Sigmoid colon (tissue), 7 donors: ENCODE results near the gene GLIPR1. TPM values are rescaled to one million over a fixed set of nuclear protein-coding genes. Genes with fewer than 3 reads are reported as not detected.

Experiments
- DNase-seq: peaks from one replicate; pipeline ENCODE4 v3.0.0-alpha.2; 2019
- H3K27ac ChIP-seq, 4 donors: fragments of 200-600 bp; sonication (generic); one replicate each; pipeline ENCODE4 v1.5.1; 2016 to 2019; ENCODE audit warnings: mild to moderate bottlenecking in 1 of 4
- H3K27me3 ChIP-seq, 3 donors: fragments of 200-600 bp; sonication (generic); one replicate each; pipeline ENCODE4 v1.5.1; 2019; ENCODE audit warnings: mild to moderate bottlenecking in 1 of 3
- H3K36me3 ChIP-seq, 4 donors: fragments of 200-600 bp; sonication (generic); one replicate each; pipeline ENCODE4 v1.5.1; 2016 to 2019
- H3K4me1 ChIP-seq, 4 donors: fragments of 200-600 bp; sonication (generic); one replicate each; pipeline ENCODE4 v1.5.1; 2017 to 2019
- H3K4me3 ChIP-seq, 4 donors: fragments of 200-600 bp; sonication (generic); one replicate each; pipeline ENCODE4 v1.5.1; 2017 to 2019; ENCODE audit warnings: mild to moderate bottlenecking in 2 of 4, moderate library complexity in 1 of 4
- H3K9me3 ChIP-seq, 4 donors: fragments of 200-600 bp in 3 of 4; sonication (generic) in 3 of 4; one replicate each; pipeline versions ENCODE4 v1.5.1 to v1.6.1; 2013 to 2019
- CTCF ChIP-seq, 4 experiments: fragments of 450-650 bp in 3 of 4; fragments of 200-600 bp in 1 of 4; IDR thresholded peaks; one replicate each; pipeline ENCODE4 v1.5.1; 2016 to 2019; ENCODE audit warnings: antibody characterized with exemption in 4 of 4, mild to moderate bottlenecking in 3 of 4, moderate library complexity in 2 of 4
- EP300 ChIP-seq, 4 donors: sonication (generic); formaldehyde crosslinking; IDR thresholded peaks; one replicate each; pipeline ENCODE4 v1.6.1; 2017; ENCODE audit warnings: antibody characterized with exemption in 4 of 4
- POLR2A ChIP-seq, 2 donors: fragments of 450-650 bp; IDR thresholded peaks; one replicate each; pipeline ENCODE4 v1.6.1; 2016; ENCODE audit warnings: antibody characterized with exemption in 2 of 2, mild to moderate bottlenecking in 2 of 2, moderate library complexity in 2 of 2
- POLR2AphosphoS5 ChIP-seq, 4 donors: sonication (generic); formaldehyde crosslinking; IDR thresholded peaks; one replicate each; pipeline ENCODE4 v1.6.1; 2017; ENCODE audit warnings: antibody characterized with exemption in 4 of 4
- WGBS, 2 donors: extraction: QIAGEN DNeasy Blood & Tissue Kit; methylation state at CpG; one replicate each; pipeline ENCODE4 v1.1.7; 2013; 5-methylcytosine and 5-hydroxymethylcytosine counted together
- intact Hi-C: fragments of 100-400 bp; cut with DNase I; formaldehyde crosslinking; loops from one replicate; pipeline ENCODE4 v1.15.1; 2023
- polyA plus RNA-seq, 3 donors: library from polyadenylated mRNA; stranded (reverse); fragments of 200-250 nt; gene quantifications; one replicate each; pipeline ENCODE4 v1.2.3, GENCODE V29; 2013
- total RNA-seq, 4 donors: library from RNA; depleted of rRNA; stranded (reverse); fragments of >200 nt; gene quantifications; one replicate each; pipeline ENCODE4 v1.1.0, GENCODE V29; 2016
- donor health status: healthy with polysubstance abuse.
- donor health status: Bipolar disorder and iron deficiency.
- donor health status: healthy.

Gene GLIPR1
- total and polyA plus RNA-seq, 7 donors = 4.8 to 20.9 (median 14.6) TPM

- H3K36me3 ChIP-seq = peaks cover 7 to 90% (median 15%) of the 10 kb centered on the region in 4 donors
Measured at GRCh38 chr12:75503459-75503858, 22.9 kb downstream of the GLIPR1 start.

GRCh38 chr12:75503866-75504265, 23.3 kb downstream of the GLIPR1 start:
- Histone ChIP-seq H3K27me3 (no peaks in the 10 kb centered on the region), H3K4me3 (no peak overlapping the region), H3K36me3 (peaks cover 7 to 86% (median 14%) of the 10 kb centered on the region in 4 donors), H3K4me1 (peaks cover 0 to under 1% (median 0%) of the 10 kb centered on the region in 4 donors), H3K27ac (no peak overlapping the region), H3K9me3 (no peaks in the 10 kb centered on the region)
- intact Hi-C loops = no loop called here
- 78 to 90% methylated on average over 3 of the region's 3 CpGs for WGBS, 2 donors
- TF ChIP-seq EP300 (IDR thresholded peaks at IDR 0.05) (no peak), POLR2A (IDR thresholded peaks at IDR 0.05) (no peak), POLR2AphosphoS5 (IDR thresholded peaks at IDR 0.05) (no peak), CTCF (IDR thresholded peaks at IDR 0.05) (no peak)
- no peak for DNase-seq

More at GRCh38 chr12:75503459-75503858, 22.9 kb downstream of the GLIPR1 start:
- no peak for DNase-seq
- Histone ChIP-seq H3K27me3 (no peaks in the 10 kb centered on the region), H3K4me1 (no peaks in the 10 kb centered on the region), H3K4me3 (no peak overlapping the region), H3K27ac (no peak overlapping the region), H3K9me3 (no peaks in the 10 kb centered on the region)
- TF ChIP-seq POLR2AphosphoS5 (IDR thresholded peaks at IDR 0.05) (no peak), EP300 (IDR thresholded peaks at IDR 0.05) (no peak), POLR2A (IDR thresholded peaks at IDR 0.05) (no peak)
- 75 to 78% methylated on average over 3 of the region's 3 CpGs for WGBS, 2 donors
- intact Hi-C loops = no loop called here

GRCh38 chr12:75505706-75506312, 25.3 kb downstream of the GLIPR1 start:
- Histone ChIP-seq H3K27me3 (no peaks in the 10 kb centered on the region), H3K27ac (no peak overlapping the region), H3K4me1 (peaks cover 0 to 20% (median 13%) of the 10 kb centered on the region in 4 donors), H3K4me3 (no peak overlapping the region), H3K9me3 (no peaks in the 10 kb centered on the region), H3K36me3 (peaks cover 7 to 66% (median 11%) of the 10 kb centered on the region in 4 donors)
- 68 to 78% methylated on average over 2 of the region's 2 CpGs for WGBS, 2 donors
- TF ChIP-seq CTCF (IDR thresholded peaks at IDR 0.05) (peak in 1 of 4 experiments; percentile 52), POLR2AphosphoS5 (IDR thresholded peaks at IDR 0.05) (no peak)
- intact Hi-C loops = no loop called here
- DNase-seq = no peak

GRCh38 chr12:75507086-75507485, 26.5 kb downstream of the GLIPR1 start:
- intact Hi-C loops = no loop called here
- no peak overlapping the region for H3K27ac ChIP-seq
- no peak for TF ChIP-seq POLR2AphosphoS5 (IDR thresholded peaks at IDR 0.05)
- no peak for TF ChIP-seq EP300 (IDR thresholded peaks at IDR 0.05)
- TF ChIP-seq CTCF (IDR thresholded peaks at IDR 0.05) = no peak
- TF ChIP-seq POLR2A (IDR thresholded peaks at IDR 0.05) = no peak

GRCh38 chr12:75508159-75508558, 27.6 kb downstream of the GLIPR1 start:
- DNase-seq = no peak
- intact Hi-C loops = no loop called here
- Histone ChIP-seq H3K9me3 (no peaks in the 10 kb centered on the region), H3K36me3 (peaks cover 0 to 43% (median 2%) of the 10 kb centered on the region in 4 donors), H3K4me1 (peaks cover 0 to 21% (median 17%) of the 10 kb centered on the region in 4 donors), H3K27ac (no peak overlapping the region), H3K27me3 (no peaks in the 10 kb centered on the region), H3K4me3 (no peak overlapping the region)
- 88 to 94% methylated on average over 2 of the region's 2 CpGs for WGBS, 2 donors
- TF ChIP-seq POLR2A (IDR thresholded peaks at IDR 0.05) (no peak), EP300 (IDR thresholded peaks at IDR 0.05) (no peak), CTCF (IDR thresholded peaks at IDR 0.05) (no peak), POLR2AphosphoS5 (IDR thresholded peaks at IDR 0.05) (no peak)

More at GRCh38 chr12:75507086-75507485, 26.5 kb downstream of the GLIPR1 start:
- Histone ChIP-seq H3K9me3 (no peaks in the 10 kb centered on the region), H3K4me3 (no peak overlapping the region), H3K27me3 (no peaks in the 10 kb centered on the region), H3K4me1 (peaks cover 0 to 21% (median 17%) of the 10 kb centered on the region in 4 donors), H3K36me3 (peaks cover 0 to 54% (median 2%) of the 10 kb centered on the region in 4 donors)
- DNase-seq = no peak
- 79 to 89% methylated on average over 2 of the region's 2 CpGs for WGBS, 2 donors
